Measurements from ENCODE around the gene SLC25A26. TPM values are rescaled to one million over a fixed set of nuclear protein-coding genes. Genes with fewer than 3 reads are reported as not detected.

The SLC25A26 gene
- total RNA-seq, 1 experiment from 2014 or later, result 13.2 TPM

- BruUV-seq (replicated peaks), result no TSS peak
- POLR2A ChIA-PET, result no interaction called here
- no peak overlapping the region for H3K4me3 ChIP-seq (ENCODE audit: low read depth in 2 of 2, low read length in 2 of 2)
- no peaks in the 10 kb centered on the region for H3K27me3 ChIP-seq (ENCODE audit: control insufficient read depth, insufficient read depth, low read length)
- CTCF ChIA-PET, result no interaction called here
- in situ Hi-C loops (cut with HindIII; ENCODE audit: low pct_unique_long_range_greater_than_20kb, low sequenced_read_pairs) (no loop called here), intact Hi-C loops (cut with micrococcal nuclease; ENCODE audit: unreplicated experiment) (no loop called here)
- no peak overlapping the region for H3K27ac ChIP-seq (ENCODE audit: low read length)
- TF ChIP-seq SIN3A (IDR thresholded peaks at IDR 0.05; ENCODE audit: borderline replicate concordance, insufficient read depth, low read depth, low read length) (no peak), REST (IDR thresholded peaks at IDR 0.05; ENCODE audit: insufficient read depth in 1 of 2, low read depth in 2 of 2, low read length in 1 of 2) (no peak), POLR2AphosphoS5 (IDR thresholded peaks at IDR 0.05; ENCODE audit: low read depth, low read length) (no peak), TCF7L2 (IDR thresholded peaks at IDR 0.05; ENCODE audit: low read depth, low read length) (no peak), CTCF (IDR thresholded peaks at IDR 0.05) (no peak)
- H3K36me3 ChIP-seq (ENCODE audit: control insufficient read depth, insufficient read depth, low read length), result no peaks in the 10 kb centered on the region
- DNase-seq (ENCODE audit: low read depth, low spot score) (no peak), ATAC-seq (no peak)
- no peaks in the 10 kb centered on the region for H3K9me3 ChIP-seq (ENCODE audit: control insufficient read depth, insufficient read depth, low read depth, low read length)
- no peaks in the 10 kb centered on the region for H3K4me1 ChIP-seq (ENCODE audit: control insufficient read depth, insufficient read depth, low read length)
These were observed 176.1 kb downstream of the SLC25A26 start for GRCh38 chr3:66396888-66397287.

- H3K36me3 ChIP-seq (ENCODE audit: control insufficient read depth, insufficient read depth, low read length), result no peaks in the 10 kb centered on the region
- POLR2A ChIA-PET, result no interaction called here
- no peaks in the 10 kb centered on the region for H3K9me3 ChIP-seq (ENCODE audit: control insufficient read depth, insufficient read depth, low read depth, low read length)
- no peak overlapping the region for H3K27ac ChIP-seq (ENCODE audit: low read length)
- H3K4me1 ChIP-seq (ENCODE audit: control insufficient read depth, insufficient read depth, low read length), result no peaks in the 10 kb centered on the region
- intact Hi-C loops (cut with micrococcal nuclease; ENCODE audit: unreplicated experiment) (no loop called here), in situ Hi-C loops (cut with HindIII; ENCODE audit: low pct_unique_long_range_greater_than_20kb, low sequenced_read_pairs) (no loop called here)
- BruUV-seq (replicated peaks), result no TSS peak
- ATAC-seq (no peak), DNase-seq (ENCODE audit: low read depth, low spot score) (no peak)
- TF ChIP-seq REST (IDR thresholded peaks at IDR 0.05; ENCODE audit: insufficient read depth in 1 of 2, low read depth in 2 of 2, low read length in 1 of 2) (no peak), CTCF (IDR thresholded peaks at IDR 0.05) (no peak), TCF7L2 (IDR thresholded peaks at IDR 0.05; ENCODE audit: low read depth, low read length) (no peak), SIN3A (IDR thresholded peaks at IDR 0.05; ENCODE audit: borderline replicate concordance, insufficient read depth, low read depth, low read length) (no peak), POLR2AphosphoS5 (IDR thresholded peaks at IDR 0.05; ENCODE audit: low read depth, low read length) (no peak)
- H3K27me3 ChIP-seq (ENCODE audit: control insufficient read depth, insufficient read depth, low read length), result no peaks in the 10 kb centered on the region
- H3K4me3 ChIP-seq (ENCODE audit: low read depth in 2 of 2, low read length in 2 of 2), result no peak overlapping the region
- CTCF ChIA-PET, result no interaction called here
These were observed 176.9 kb downstream of the SLC25A26 start for GRCh38 chr3:66397745-66398144.
